Measurements from ENCODE around the gene TMEM87A. TPM values are rescaled to one million over a fixed set of nuclear protein-coding genes. Genes with fewer than 3 reads are reported as not detected.

TMEM87A gene
- total and polyA plus RNA-seq, 2 donors from 2014 or later, result 18.8 to 57.3 TPM

DNA sequence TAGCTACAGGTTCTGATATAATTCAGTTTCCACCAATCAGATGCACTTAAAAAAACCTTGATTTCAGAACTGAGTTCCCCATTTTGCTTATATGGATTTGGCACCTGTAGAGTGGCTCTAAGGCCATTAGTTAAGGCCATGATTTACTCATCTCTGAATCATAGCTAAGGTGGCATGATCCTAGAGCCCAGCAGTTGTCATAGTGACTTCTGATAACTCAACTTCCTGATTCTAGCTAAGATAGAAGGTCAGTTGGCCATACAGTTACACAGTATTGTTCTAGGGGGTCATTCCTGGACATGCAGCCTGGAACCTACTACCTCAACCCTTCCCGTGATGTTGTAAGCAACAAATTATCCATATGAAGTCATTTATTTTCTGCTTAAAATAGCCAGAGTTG lies 15.9 kb upstream of the TMEM87A start:
- H3K27ac ChIP-seq (ENCODE audit: low read depth in 2 of 2, low read length in 2 of 2), result no peak overlapping the region
- peaks cover 0 to 13% (median 7%) of the 10 kb centered on the region in 3 donors for H3K36me3 ChIP-seq (ENCODE audit: control insufficient read depth in 2 of 3, insufficient read depth in 3 of 3, low read length in 3 of 3)
- no peak overlapping the region for H3K4me3 ChIP-seq (ENCODE audit: low read length in 3 of 3)
- intact Hi-C loops (cut with DNase I), result no loop called here
- DNase-seq, result no peak
- no peak overlapping the region for H3K9ac ChIP-seq (ENCODE audit: low read length in 3 of 3)
- no peaks in the 10 kb centered on the region for H3K9me3 ChIP-seq (ENCODE audit: control insufficient read depth in 2 of 3, insufficient read depth in 1 of 3, low read length in 3 of 3)
- no peaks in the 10 kb centered on the region for H3K4me1 ChIP-seq (ENCODE audit: control insufficient read depth in 2 of 3, insufficient read depth in 2 of 3, low read depth in 1 of 3, low read length in 3 of 3)
- TF ChIP-seq, protein P1, sequence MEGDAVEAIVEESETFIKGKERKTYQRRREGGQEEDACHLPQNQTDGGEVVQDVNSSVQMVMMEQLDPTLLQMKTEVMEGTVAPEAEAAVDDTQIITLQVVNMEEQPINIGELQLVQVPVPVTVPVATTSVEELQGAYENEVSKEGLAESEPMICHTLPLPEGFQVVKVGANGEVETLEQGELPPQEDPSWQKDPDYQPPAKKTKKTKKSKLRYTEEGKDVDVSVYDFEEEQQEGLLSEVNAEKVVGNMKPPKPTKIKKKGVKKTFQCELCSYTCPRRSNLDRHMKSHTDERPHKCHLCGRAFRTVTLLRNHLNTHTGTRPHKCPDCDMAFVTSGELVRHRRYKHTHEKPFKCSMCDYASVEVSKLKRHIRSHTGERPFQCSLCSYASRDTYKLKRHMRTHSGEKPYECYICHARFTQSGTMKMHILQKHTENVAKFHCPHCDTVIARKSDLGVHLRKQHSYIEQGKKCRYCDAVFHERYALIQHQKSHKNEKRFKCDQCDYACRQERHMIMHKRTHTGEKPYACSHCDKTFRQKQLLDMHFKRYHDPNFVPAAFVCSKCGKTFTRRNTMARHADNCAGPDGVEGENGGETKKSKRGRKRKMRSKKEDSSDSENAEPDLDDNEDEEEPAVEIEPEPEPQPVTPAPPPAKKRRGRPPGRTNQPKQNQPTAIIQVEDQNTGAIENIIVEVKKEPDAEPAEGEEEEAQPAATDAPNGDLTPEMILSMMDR (IDR thresholded peaks at IDR 0.05; ENCODE audit: borderline replicate concordance, extremely low read depth, insufficient read depth), result no peak
- H3K27me3 ChIP-seq (ENCODE audit: control insufficient read depth, insufficient read depth, low read length), result no peaks in the 10 kb centered on the region
- FAIRE-seq, result no peak

DNA sequence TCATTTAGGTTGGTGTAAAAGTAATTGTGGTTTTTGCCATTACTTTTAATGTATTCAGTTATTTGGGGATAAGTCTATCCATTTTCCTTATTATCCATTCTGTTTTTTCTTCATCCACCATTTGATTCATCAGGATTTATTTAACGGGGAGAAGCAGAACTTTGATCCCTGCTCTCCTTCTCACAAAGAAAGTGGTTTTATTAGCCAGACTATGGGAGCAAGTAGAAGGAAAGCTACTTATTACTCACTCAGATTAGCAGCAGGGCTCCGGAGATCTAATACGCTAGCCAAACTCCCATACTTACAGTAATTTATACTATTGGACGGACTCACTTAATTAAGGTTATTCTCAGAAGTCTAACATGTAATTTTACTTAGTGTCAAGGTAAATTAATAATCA lies 14.7 kb upstream of the TMEM87A start:
- intact Hi-C loops (cut with DNase I), result no loop called here
- TF ChIP-seq, protein P1 (IDR thresholded peaks at IDR 0.05; ENCODE audit: borderline replicate concordance, extremely low read depth, insufficient read depth), result no peak
- H3K9me3 ChIP-seq (ENCODE audit: control insufficient read depth in 2 of 3, insufficient read depth in 1 of 3, low read length in 3 of 3), result no peaks in the 10 kb centered on the region
- H3K9ac ChIP-seq (ENCODE audit: low read length in 3 of 3), result no peak overlapping the region
- peaks cover 0 to 19% (median 7%) of the 10 kb centered on the region in 3 donors for H3K36me3 ChIP-seq (ENCODE audit: control insufficient read depth in 2 of 3, insufficient read depth in 3 of 3, low read length in 3 of 3)
- no peaks in the 10 kb centered on the region for H3K4me1 ChIP-seq (ENCODE audit: control insufficient read depth in 2 of 3, insufficient read depth in 2 of 3, low read depth in 1 of 3, low read length in 3 of 3)
- DNase-seq (no peak), FAIRE-seq (no peak)
- no peaks in the 10 kb centered on the region for H3K27me3 ChIP-seq (ENCODE audit: control insufficient read depth, insufficient read depth, low read length)
- peak overlapping the region in 2 of 3 donors; percentile 23 to 34 for H3K4me3 ChIP-seq (ENCODE audit: low read length in 3 of 3)
- H3K27ac ChIP-seq (ENCODE audit: low read depth in 2 of 2, low read length in 2 of 2), result no peak overlapping the region

DNA sequence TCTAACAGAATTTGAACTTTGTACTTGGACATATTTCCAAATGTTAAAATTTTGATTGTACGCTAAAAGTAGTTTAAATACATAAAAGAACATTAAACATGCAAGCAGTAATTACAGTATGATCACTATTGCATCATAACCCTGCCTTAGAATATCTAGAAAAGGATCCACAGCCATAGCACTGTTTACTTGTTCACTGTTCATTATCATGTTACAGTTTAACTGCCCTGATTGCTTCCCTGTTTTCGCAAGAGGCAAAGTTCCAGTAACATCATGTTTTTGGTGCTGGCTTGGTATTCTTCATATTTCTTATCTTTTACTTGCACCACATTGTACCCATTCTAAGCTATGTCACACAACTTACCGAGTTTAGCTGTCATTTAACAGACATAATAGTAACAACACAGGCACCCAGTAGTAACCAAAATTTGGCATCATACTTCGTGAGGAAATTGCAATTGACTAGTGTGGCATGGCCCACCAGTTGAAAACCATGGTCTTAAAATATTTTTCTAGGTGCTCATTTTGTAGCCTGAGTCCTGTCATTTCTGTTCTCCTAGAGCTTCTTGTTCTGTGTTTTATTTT lies 13.3 kb upstream of the TMEM87A start:
- no peak overlapping the region for H3K27ac ChIP-seq (ENCODE audit: low read depth in 2 of 2, low read length in 2 of 2)
- no peaks in the 10 kb centered on the region for H3K9me3 ChIP-seq (ENCODE audit: control insufficient read depth in 2 of 3, insufficient read depth in 1 of 3, low read length in 3 of 3)
- TF ChIP-seq, protein P1 (IDR thresholded peaks at IDR 0.05; ENCODE audit: borderline replicate concordance, extremely low read depth, insufficient read depth), result no peak
- no peak for FAIRE-seq
- no peaks in the 10 kb centered on the region for H3K4me1 ChIP-seq (ENCODE audit: control insufficient read depth in 2 of 3, insufficient read depth in 2 of 3, low read depth in 1 of 3, low read length in 3 of 3)
- H3K4me3 ChIP-seq (ENCODE audit: low read length in 3 of 3), result no peak overlapping the region
- no peak for DNase-seq
- H3K36me3 ChIP-seq (ENCODE audit: control insufficient read depth in 2 of 3, insufficient read depth in 3 of 3, low read length in 3 of 3), result peaks cover 0 to 16% (median 3%) of the 10 kb centered on the region in 3 donors
- no peak overlapping the region for H3K9ac ChIP-seq (ENCODE audit: low read length in 3 of 3)
- intact Hi-C loops (cut with DNase I), result no loop called here
- no peaks in the 10 kb centered on the region for H3K27me3 ChIP-seq (ENCODE audit: control insufficient read depth, insufficient read depth, low read length)

DNA sequence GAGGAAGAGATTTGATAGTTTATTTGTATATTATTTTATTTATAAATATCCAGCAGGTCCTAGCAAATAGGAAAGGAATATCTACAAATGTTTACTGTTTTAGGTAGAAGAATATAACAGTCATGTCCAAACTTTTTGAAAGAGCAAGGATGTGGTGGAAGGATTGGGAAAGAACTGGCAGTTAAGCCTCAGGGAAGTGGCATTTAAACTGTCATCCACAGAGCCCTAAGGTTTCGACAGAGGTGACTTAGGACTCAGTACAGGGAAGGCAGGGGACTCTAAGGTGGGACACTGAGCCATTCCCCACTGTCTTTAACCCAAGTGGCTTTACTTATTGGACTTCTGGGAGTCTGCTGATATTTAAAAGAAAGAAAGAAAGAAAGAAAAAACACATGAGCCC lies 11.8 kb upstream of the TMEM87A start:
- H3K36me3 ChIP-seq (ENCODE audit: control insufficient read depth in 2 of 3, insufficient read depth in 3 of 3, low read length in 3 of 3), result peaks cover 0 to 24% (median 11%) of the 10 kb centered on the region in 3 donors
- FAIRE-seq (no peak), DNase-seq (no peak)
- H3K27ac ChIP-seq (ENCODE audit: low read depth in 2 of 2, low read length in 2 of 2), result no peak overlapping the region
- TF ChIP-seq, protein P1 (IDR thresholded peaks at IDR 0.05; ENCODE audit: borderline replicate concordance, extremely low read depth, insufficient read depth), result no peak
- H3K9ac ChIP-seq (ENCODE audit: low read length in 3 of 3), result no peak overlapping the region
- H3K9me3 ChIP-seq (ENCODE audit: control insufficient read depth in 2 of 3, insufficient read depth in 1 of 3, low read length in 3 of 3), result no peaks in the 10 kb centered on the region
- H3K4me3 ChIP-seq (ENCODE audit: low read length in 3 of 3), result no peak overlapping the region
- intact Hi-C loops (cut with DNase I), result no loop called here
- H3K4me1 ChIP-seq (ENCODE audit: control insufficient read depth in 2 of 3, insufficient read depth in 2 of 3, low read depth in 1 of 3, low read length in 3 of 3), result no peaks in the 10 kb centered on the region
- no peaks in the 10 kb centered on the region for H3K27me3 ChIP-seq (ENCODE audit: control insufficient read depth, insufficient read depth, low read length)

Data from kidney (tissue), 14 donors.